GM12878 (cell line): ENCODE measurements around the gene GOLGA8T. TPM values are rescaled to one million over a fixed set of nuclear protein-coding genes. Genes with fewer than 3 reads are reported as not detected.
"Not testable (repeated sequence)": the region's sequence is repeated elsewhere in the genome, so short reads cannot be mapped to it uniquely, and the experiment has no call there.

Experiments used
- ATAC-seq: fragments of 200-7000 bp; cut with Tn5 transposase; 3 replicates; pipeline ENCODE4 v1.9.1; 2020; ENCODE audit warnings: mild to moderate bottlenecking, moderate library complexity
- BruUV-seq: library from RNA; stranded (reverse); fragments of 400-500 nt; replicated peaks from 2 replicates; lab custom pipeline; 2021; lab: Mats Ljungman, UMichigan
- CTCF ChIA-PET: fragments of 300-600 bp; sonication (Branson Sonifier 250); formaldehyde crosslinking; extraction: SDS; loops from one replicate; lab custom pipeline; 2021; ENCODE audit warnings: inconsistent platforms; lab: Yijun Ruan, JAX
- POLR2A ChIA-PET: fragments of 350-600 bp; formaldehyde crosslinking; extraction: SDS; loops from one replicate; lab custom pipeline; 2021; ENCODE audit warnings: inconsistent platforms; lab: Charles Lee
- RAD21 ChIA-PET: fragments of 300-600 bp; sonication (Branson Sonifier 250); formaldehyde crosslinking; loops from one replicate; lab custom pipeline; 2023; ENCODE audit warnings: antibody characterized with exemption; ENCODE audit not compliant: unreplicated experiment; lab: Charles Lee
- SMC1A ChIA-PET: fragments of 300-600 bp; sonication (Branson Sonifier 250); formaldehyde crosslinking; loops from one replicate; lab custom pipeline; 2023; ENCODE audit not compliant: unreplicated experiment, uncharacterized antibody; lab: Charles Lee
- DNase-seq: peaks from one replicate; pipeline ENCODE4 v3.0.0-alpha.2; 2011; ENCODE audit warnings: low read depth, low spot score
- FAIRE-seq: peaks from 3 replicates; lab custom pipeline; 2011; peaks lifted over from hg19 to GRCh38; lab: Jason Lieb, UNC
- H2AFZ ChIP-seq: 2 replicates; pipeline ENCODE4 v1.6.0; 2011; ENCODE audit warnings: low read depth, low read length, control low read depth; ENCODE audit not compliant: control insufficient read depth
- H3K27ac ChIP-seq: 2 replicates; pipeline ENCODE4 v1.5.1; 2011; ENCODE audit warnings: control low read depth; ENCODE audit not compliant: control insufficient read depth, insufficient read depth
- H3K27me3 ChIP-seq, 2 experiments: replicated peaks in 1 of 2; 2 replicates each; pipeline versions ENCODE4 v1.6.0 to v1.6.1; 2011; ENCODE audit warnings: low read length in 1 of 2; ENCODE audit not compliant: control insufficient read depth in 2 of 2, insufficient read depth in 2 of 2
- H3K36me3 ChIP-seq, 2 experiments: 2 replicates each; pipeline ENCODE4 v1.5.1; 2011; ENCODE audit warnings: low read length in 1 of 2; ENCODE audit not compliant: control insufficient read depth in 2 of 2, insufficient read depth in 2 of 2
- H3K4me1 ChIP-seq: 2 replicates; pipeline ENCODE4 v1.6.1; 2011; ENCODE audit warnings: mild to moderate bottlenecking, low read length, moderate library complexity, mixed read lengths; ENCODE audit not compliant: control insufficient read depth, insufficient read depth
- H3K4me2 ChIP-seq: 2 replicates; pipeline ENCODE4 v1.6.0; 2011; ENCODE audit warnings: control low read depth; ENCODE audit not compliant: control insufficient read depth, insufficient read depth
- H3K4me3 ChIP-seq: fragments of 200-600 bp; sonication (generic); 2 replicates; pipeline ENCODE4 v1.5.1; 2016
- H3K79me2 ChIP-seq: 2 replicates; pipeline ENCODE4 v1.6.0; 2011; ENCODE audit warnings: low read length; ENCODE audit not compliant: control insufficient read depth, insufficient read depth
- H3K9ac ChIP-seq: 2 replicates; pipeline ENCODE4 v1.8.0; 2011; ENCODE audit warnings: low read length, control low read depth, mixed read lengths; ENCODE audit not compliant: control insufficient read depth, insufficient read depth
- H3K9me3 ChIP-seq: replicated peaks from 3 replicates; pipeline ENCODE4 v1.5.1; 2011; ENCODE audit warnings: mild to moderate bottlenecking, low read length; ENCODE audit not compliant: control insufficient read depth, insufficient read depth
- H4K20me1 ChIP-seq: 2 replicates; pipeline ENCODE4 v1.6.0; 2011; ENCODE audit not compliant: control insufficient read depth, insufficient read depth
- WGBS: methylation state at CpG from one replicate; pipeline ENCODE4 v1.1.6; 2016; ENCODE audit warnings: low lambda C conversion rate; ENCODE audit not compliant: insufficient replicate concordance, insufficient coverage; ENCODE audit errors: missing lambda C conversion rate; 5-methylcytosine and 5-hydroxymethylcytosine counted together
- in situ Hi-C: fragments of 300-500 bp; cut with MboI; formaldehyde crosslinking; loops from 9 replicates; pipeline ENCODE4 v1.14.3; 2018; ENCODE audit warnings: mixed read lengths
- intact Hi-C: fragments of 100-400 bp; cut with micrococcal nuclease; formaldehyde crosslinking; loops from one replicate; pipeline ENCODE4 v1.14.2; 2022; ENCODE audit not compliant: unreplicated experiment
- polyA plus RNA-seq, 11 experiments: library from polyadenylated mRNA; depleted of rRNA in 4 of 11; unstranded in 6 of 11; stranded (reverse) in 5 of 11; fragments of >200 nt; fragmentation: Nextera tagmentation in 4 of 11; fragmentation: Illumina TruSeq in 1 of 11; extraction: Ambion mirVana in 4 of 11; extraction: Trizol in 1 of 11; gene quantifications; 1 replicate in 1 of 11; 2 replicates in 10 of 11; pipeline versions ENCODE4 v1.2.1 to v1.2.3, GENCODE V29; 2011 to 2016; ENCODE audit warnings: inconsistent platforms in 2 of 11, missing spikeins in 2 of 11, low read depth in 1 of 11
- total RNA-seq, 4 experiments: library from RNA; depleted of rRNA in 3 of 4; stranded (reverse); fragments of >200 nt in 3 of 4; fragmentation: Illumina TruSeq in 1 of 4; extraction: Trizol in 1 of 4; gene quantifications; 2 replicates each; pipeline versions ENCODE4 v1.2.1 to v1.2.3, GENCODE V29; 2013 to 2021

GOLGA8T gene
- total and polyA plus RNA-seq, 10 of the 15 experiments (the other 5 are each of a cell fraction or from before 2014, with no cell fraction given) = not detected

DNA sequence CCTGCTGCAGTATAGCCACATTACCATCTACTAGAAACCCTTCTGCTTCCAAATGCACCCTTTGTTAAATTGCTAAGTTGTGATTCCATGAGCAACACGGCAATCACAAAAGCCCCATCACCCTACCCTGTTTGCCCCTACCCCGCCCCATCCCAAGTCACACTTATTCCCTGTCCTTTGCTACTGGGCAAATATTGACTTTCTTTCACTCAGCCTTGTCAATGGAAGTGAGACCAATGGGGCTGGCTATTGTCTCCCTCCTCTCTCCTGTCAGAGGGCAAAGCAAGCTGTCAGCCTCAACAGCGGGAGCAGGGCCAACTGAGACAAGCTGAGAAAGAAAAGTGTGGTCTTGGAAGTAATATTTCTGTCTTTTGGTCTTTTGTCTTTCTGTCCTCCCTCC is 52.6 kb downstream of the GOLGA8T start:
- POLR2A ChIA-PET, intact Hi-C loops, BruUV-seq, FAIRE-seq, in situ Hi-C loops, H3K9me3 ChIP-seq, H3K4me3 ChIP-seq, DNase-seq, H3K9ac ChIP-seq, H3K27me3 ChIP-seq, RAD21 ChIA-PET, SMC1A ChIA-PET, H3K79me2 ChIP-seq, H4K20me1 ChIP-seq, H2AFZ ChIP-seq, H3K36me3 ChIP-seq, H3K27ac ChIP-seq, ATAC-seq, H3K4me2 ChIP-seq, CTCF ChIA-PET, H3K4me1 ChIP-seq: not testable (repeated sequence)
- WGBS = 79% methylated on average over 2 of the region's 3 CpGs

GRCh38 chr15:30189754-30190153 is 54.9 kb downstream of the GOLGA8T start:
- H2AFZ ChIP-seq, H3K4me3 ChIP-seq, RAD21 ChIA-PET, H3K36me3 ChIP-seq, H3K27ac ChIP-seq, H4K20me1 ChIP-seq, POLR2A ChIA-PET, in situ Hi-C loops, CTCF ChIA-PET, intact Hi-C loops, H3K9ac ChIP-seq, H3K4me1 ChIP-seq, H3K4me2 ChIP-seq, ATAC-seq, DNase-seq, H3K9me3 ChIP-seq, BruUV-seq, FAIRE-seq, H3K79me2 ChIP-seq, H3K27me3 ChIP-seq: not testable (repeated sequence)
- SMC1A ChIA-PET = interaction anchor here (0.5 kb wide), 1 partner anchor 477 kb away, joined by 3 read pairs; no protein-coding TSS in a partner anchor
- WGBS = 20% methylated on average over 1 of the region's 1 CpG

DNA sequence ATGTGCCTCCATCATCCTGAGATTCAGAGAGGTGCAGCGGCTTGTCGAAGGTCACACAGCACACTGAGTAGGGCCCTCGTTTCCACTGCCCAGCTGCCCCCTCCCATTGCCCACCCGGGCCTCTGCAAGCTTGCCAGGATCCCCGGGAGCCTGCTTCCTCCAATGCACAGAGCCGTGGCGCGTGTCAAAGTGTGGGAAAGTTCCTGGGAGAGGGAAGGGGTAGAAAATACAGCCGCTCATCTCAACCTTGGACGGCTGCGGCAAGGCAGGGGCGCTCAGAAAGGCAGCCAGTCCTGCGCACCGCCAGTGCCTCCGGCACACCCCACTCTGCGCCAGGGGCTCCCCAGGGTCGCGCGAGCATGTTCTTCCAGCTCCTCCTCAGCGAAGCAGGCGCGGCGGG is 56.3 kb downstream of the GOLGA8T start:
- BruUV-seq, DNase-seq, FAIRE-seq, SMC1A ChIA-PET, H3K27me3 ChIP-seq, H3K4me3 ChIP-seq, H3K27ac ChIP-seq, in situ Hi-C loops, intact Hi-C loops, H3K79me2 ChIP-seq, H3K4me2 ChIP-seq, H3K9me3 ChIP-seq, H2AFZ ChIP-seq, POLR2A ChIA-PET, ATAC-seq, H3K4me1 ChIP-seq, H3K9ac ChIP-seq, H3K36me3 ChIP-seq, RAD21 ChIA-PET, CTCF ChIA-PET, H4K20me1 ChIP-seq: not testable (repeated sequence)
- 10% methylated on average over 6 of the region's 23 CpGs for WGBS

DNA sequence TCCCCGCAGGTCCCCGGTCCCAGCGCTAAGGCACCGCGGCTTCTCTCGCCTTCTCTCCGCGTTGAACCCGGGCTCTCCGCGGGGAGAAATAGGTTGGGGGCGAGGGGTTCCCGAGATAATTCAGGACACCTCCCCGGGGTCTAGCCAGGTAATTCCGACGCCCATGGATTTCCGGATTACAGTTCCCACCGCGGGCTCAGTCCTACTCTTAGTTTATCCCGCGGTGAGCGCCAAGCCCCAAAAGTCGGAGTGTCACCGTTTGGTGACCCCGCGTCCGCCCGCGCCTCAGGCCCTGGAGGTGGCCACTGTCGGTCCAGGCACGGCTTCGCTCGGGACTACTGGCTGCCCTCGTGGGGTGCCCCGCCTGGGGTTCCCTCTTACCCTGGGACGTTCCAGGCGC is 56.8 kb downstream of the GOLGA8T start:
- H3K79me2 ChIP-seq, H3K4me1 ChIP-seq, ATAC-seq, H2AFZ ChIP-seq, POLR2A ChIA-PET, intact Hi-C loops, FAIRE-seq, DNase-seq, H4K20me1 ChIP-seq, CTCF ChIA-PET, H3K27ac ChIP-seq, RAD21 ChIA-PET, H3K36me3 ChIP-seq, in situ Hi-C loops, BruUV-seq, H3K27me3 ChIP-seq, H3K4me3 ChIP-seq, H3K9me3 ChIP-seq, H3K9ac ChIP-seq, H3K4me2 ChIP-seq, SMC1A ChIA-PET: not testable (repeated sequence)
- no CpG with 5 or more reads among the region's 37 CpGs for WGBS
